Peyer's patch (tissue), 4 donors: Measurements from ENCODE around the gene KRT77. TPM values are rescaled to one million over a fixed set of nuclear protein-coding genes. Genes with fewer than 3 reads are reported as not detected.

Experiments used
- DNase-seq, 3 donors: peaks; one replicate each; pipeline ENCODE4 v3.0.0-alpha.2; 2017 to 2019
- H3K27ac ChIP-seq, 4 donors: fragments of 200-600 bp; sonication (generic); one replicate each; pipeline ENCODE4 v1.5.1; 2016 to 2019
- H3K27me3 ChIP-seq, 2 donors: fragments of 200-600 bp; sonication (generic); one replicate each; pipeline ENCODE4 v1.5.1; 2019
- H3K36me3 ChIP-seq, 3 donors: fragments of 200-600 bp; sonication (generic); one replicate each; pipeline ENCODE4 v1.5.1; 2016 to 2019
- H3K4me1 ChIP-seq, 4 donors: fragments of 200-600 bp; sonication (generic); one replicate each; pipeline ENCODE4 v1.5.1; 2016 to 2019
- H3K4me3 ChIP-seq, 4 donors: fragments of 200-600 bp; sonication (generic); 1 replicate in 3 of 4; 2 replicates in 1 of 4; pipeline ENCODE4 v1.5.1; 2016 to 2019; ENCODE audit warnings: mild to moderate bottlenecking in 1 of 4
- H3K9me3 ChIP-seq, 4 donors: fragments of 200-600 bp; sonication (generic); one replicate each; pipeline ENCODE4 v1.5.1; 2016 to 2019; ENCODE audit warnings: mild to moderate bottlenecking in 1 of 4
- POLR2A ChIP-seq, 2 donors: fragments of 450-650 bp; IDR thresholded peaks; one replicate each; pipeline ENCODE4 v1.5.1; 2017; ENCODE audit warnings: antibody characterized with exemption in 2 of 2, mild to moderate bottlenecking in 2 of 2, moderate library complexity in 2 of 2
- total RNA-seq, 4 donors: library from RNA; depleted of rRNA; stranded (reverse); fragments of >200 nt; gene quantifications; one replicate each; pipeline ENCODE4 v1.1.0, GENCODE V29; 2016
- TF ChIP-seq, protein P1 (sequence below), 6 experiments: fragments of 450-650 bp in 4 of 6; fragments of 200-600 bp in 2 of 6; sonication (generic) in 1 of 6; IDR thresholded peaks; one replicate each; pipeline ENCODE4 v1.5.1; 2017 to 2019; ENCODE audit warnings: antibody characterized with exemption in 6 of 6, mild to moderate bottlenecking in 3 of 6, moderate library complexity in 1 of 6

The KRT77 gene
- total RNA-seq, 4 donors from 2014 or later = not detected

GRCh38 chr12:52688481-52688880 lies 14.8 kb downstream of the KRT77 start:
- Histone ChIP-seq H3K36me3 (no peaks in the 10 kb centered on the region), H3K4me1 (peaks cover 0 to 16% (median 0%) of the 10 kb centered on the region in 4 donors), H3K27ac (no peak overlapping the region), H3K9me3 (no peaks in the 10 kb centered on the region), H3K27me3 (no peaks in the 10 kb centered on the region), H3K4me3 (no peak overlapping the region)
- TF ChIP-seq, protein P1, sequence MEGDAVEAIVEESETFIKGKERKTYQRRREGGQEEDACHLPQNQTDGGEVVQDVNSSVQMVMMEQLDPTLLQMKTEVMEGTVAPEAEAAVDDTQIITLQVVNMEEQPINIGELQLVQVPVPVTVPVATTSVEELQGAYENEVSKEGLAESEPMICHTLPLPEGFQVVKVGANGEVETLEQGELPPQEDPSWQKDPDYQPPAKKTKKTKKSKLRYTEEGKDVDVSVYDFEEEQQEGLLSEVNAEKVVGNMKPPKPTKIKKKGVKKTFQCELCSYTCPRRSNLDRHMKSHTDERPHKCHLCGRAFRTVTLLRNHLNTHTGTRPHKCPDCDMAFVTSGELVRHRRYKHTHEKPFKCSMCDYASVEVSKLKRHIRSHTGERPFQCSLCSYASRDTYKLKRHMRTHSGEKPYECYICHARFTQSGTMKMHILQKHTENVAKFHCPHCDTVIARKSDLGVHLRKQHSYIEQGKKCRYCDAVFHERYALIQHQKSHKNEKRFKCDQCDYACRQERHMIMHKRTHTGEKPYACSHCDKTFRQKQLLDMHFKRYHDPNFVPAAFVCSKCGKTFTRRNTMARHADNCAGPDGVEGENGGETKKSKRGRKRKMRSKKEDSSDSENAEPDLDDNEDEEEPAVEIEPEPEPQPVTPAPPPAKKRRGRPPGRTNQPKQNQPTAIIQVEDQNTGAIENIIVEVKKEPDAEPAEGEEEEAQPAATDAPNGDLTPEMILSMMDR (IDR thresholded peaks at IDR 0.05) = no peak
- TF ChIP-seq POLR2A (IDR thresholded peaks at IDR 0.05) = no peak
- no peak for DNase-seq

DNA sequence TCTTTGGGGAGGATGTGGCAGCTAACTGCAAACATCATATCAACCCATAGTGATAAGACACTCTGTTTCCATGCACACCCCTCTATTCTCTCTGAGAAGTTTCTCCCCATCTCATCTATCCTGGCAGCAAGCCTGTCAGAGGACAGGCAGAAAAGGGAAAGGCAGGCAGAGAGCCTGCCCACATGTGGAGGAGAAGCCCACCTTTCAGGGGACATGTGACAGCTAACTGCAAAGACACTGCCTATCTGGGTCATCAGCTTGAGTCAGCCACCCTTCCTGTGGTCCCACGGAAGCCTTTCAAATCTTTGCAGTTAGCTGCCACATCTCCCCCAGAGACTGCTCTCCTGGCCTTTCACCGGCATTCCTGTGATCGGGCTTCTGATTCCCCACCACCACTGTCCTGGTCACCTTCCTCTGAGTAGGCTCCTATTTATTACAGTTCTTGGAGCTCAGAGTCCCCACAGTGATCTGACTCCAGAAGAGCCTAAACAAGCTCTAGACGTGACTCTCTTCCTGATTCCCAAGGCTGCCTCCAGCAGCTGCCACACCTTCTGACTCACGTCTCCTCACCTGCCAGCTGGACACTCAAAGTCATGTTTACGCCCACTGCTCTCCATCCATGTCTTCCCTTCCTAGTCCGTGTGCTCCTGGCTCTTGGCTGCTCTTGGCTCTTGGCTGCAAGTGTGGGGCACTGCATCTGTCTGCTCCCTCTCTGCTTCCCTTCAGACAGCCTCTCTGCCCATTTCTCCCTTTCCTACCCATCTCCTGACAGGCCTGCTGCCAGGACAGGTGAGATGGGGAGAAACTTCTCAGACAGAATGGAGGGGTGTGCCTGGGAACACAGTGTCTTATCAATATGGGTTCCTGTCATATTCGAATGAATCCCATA lies 15.6 kb downstream of the KRT77 start:
- no peaks in the 10 kb centered on the region for H3K27me3 ChIP-seq
- TF ChIP-seq POLR2A (IDR thresholded peaks at IDR 0.05) = no peak
- TF ChIP-seq, protein P1 (IDR thresholded peaks at IDR 0.05) = no peak
- H3K9me3 ChIP-seq = no peaks in the 10 kb centered on the region
- H3K36me3 ChIP-seq = no peaks in the 10 kb centered on the region
- H3K27ac ChIP-seq = peak overlapping the region in 1 of 4 donors; percentile 33
- peaks cover 0 to 16% (median 0%) of the 10 kb centered on the region in 4 donors for H3K4me1 ChIP-seq
- peak in 2 of 3 donors; percentile 59 to 67 for DNase-seq
- H3K4me3 ChIP-seq = no peak overlapping the region

DNA sequence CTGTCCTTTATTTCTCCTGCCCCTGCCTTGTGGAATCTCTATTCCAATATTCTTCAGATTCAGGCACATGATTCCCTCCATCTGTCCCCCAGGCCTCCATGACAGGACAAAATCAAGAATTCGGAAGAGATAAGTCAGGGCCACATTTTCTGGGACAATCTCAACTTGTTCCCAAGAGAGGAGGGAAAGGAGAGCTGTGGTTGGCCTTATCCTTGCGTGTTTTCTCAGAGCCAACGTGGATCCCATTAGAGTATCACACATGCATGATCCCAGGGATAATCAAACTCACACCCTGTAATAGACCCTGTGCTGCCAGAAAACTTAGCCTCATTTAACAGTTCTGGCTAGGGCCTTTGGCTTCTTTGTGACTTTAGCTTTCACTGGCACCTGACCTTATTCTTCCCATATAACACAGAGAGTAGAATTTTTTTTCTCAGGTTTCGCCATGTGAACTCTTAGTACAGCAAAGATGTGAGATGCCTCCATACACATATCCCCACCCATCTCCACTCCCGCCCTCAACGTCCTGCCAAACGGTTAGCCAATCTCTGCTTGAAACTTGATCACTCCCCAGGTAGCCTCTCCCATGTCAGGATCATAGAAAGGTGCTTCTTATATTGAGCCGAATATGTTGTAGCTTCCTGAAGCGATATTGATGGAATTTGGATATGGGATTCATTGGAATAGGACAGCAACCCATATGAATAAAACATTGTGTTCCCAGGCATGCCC lies 16.4 kb downstream of the KRT77 start:
- H3K27ac ChIP-seq = no peak overlapping the region
- no peaks in the 10 kb centered on the region for H3K36me3 ChIP-seq
- no peaks in the 10 kb centered on the region for H3K27me3 ChIP-seq
- no peaks in the 10 kb centered on the region for H3K9me3 ChIP-seq
- no peak for TF ChIP-seq POLR2A (IDR thresholded peaks at IDR 0.05)
- TF ChIP-seq, protein P1 (IDR thresholded peaks at IDR 0.05) = no peak
- H3K4me1 ChIP-seq = peaks cover 0 to 16% (median 0%) of the 10 kb centered on the region in 4 donors
- DNase-seq = no peak
- H3K4me3 ChIP-seq = no peak overlapping the region

DNA sequence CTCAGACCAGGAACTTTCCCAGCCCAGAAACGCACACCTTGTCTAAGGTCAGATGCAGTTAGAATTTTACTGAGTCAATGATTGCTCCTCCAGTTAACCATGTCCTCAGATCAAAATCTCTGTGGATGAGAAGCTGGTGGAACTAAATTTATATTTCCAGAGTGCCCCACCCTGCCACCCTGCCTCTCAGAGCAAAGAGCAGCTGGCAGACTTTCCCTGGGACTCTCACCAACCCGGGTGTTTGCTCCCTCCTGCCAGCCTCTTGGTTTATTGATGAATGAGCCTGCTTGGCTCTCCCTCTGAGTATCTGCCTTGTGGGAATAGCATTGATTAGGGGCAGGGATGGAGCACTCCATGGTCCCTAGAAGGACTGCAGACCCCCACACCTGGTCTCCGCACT lies 17.3 kb downstream of the KRT77 start:
- TF ChIP-seq, protein P1 (IDR thresholded peaks at IDR 0.05) = no peak
- TF ChIP-seq POLR2A (IDR thresholded peaks at IDR 0.05) = no peak
- Histone ChIP-seq H3K36me3 (no peaks in the 10 kb centered on the region), H3K27ac (no peak overlapping the region), H3K4me3 (no peak overlapping the region), H3K9me3 (no peaks in the 10 kb centered on the region), H3K4me1 (peaks cover 0 to 13% (median 0%) of the 10 kb centered on the region in 4 donors), H3K27me3 (no peaks in the 10 kb centered on the region)
- DNase-seq = peak in 2 of 3 donors; percentile 55 to 56

DNA sequence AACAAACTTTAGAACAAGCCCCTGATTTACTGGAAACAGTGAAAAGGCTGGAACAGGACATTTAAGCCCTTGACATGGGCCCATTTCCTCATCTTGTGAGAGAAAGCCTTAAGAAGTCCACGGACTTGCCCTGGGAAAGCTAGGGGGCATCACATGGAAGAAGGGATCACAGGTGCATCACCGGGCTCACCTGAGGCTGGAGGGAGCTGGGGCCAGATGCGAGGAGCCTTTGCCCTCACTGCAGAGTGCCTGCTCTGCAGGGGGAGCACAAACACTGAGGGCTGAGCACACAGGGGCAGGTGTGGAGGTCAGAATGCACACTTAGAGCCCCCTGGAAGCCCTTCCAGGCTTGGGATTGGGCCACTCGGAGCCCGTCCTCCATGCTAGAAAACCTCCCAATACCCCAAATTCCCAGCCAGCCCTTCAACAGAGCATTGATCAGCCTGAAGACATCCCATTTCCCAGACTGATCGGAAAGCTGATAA lies 17.9 kb downstream of the KRT77 start:
- TF ChIP-seq, protein P1 (IDR thresholded peaks at IDR 0.05) = no peak
- no peak for TF ChIP-seq POLR2A (IDR thresholded peaks at IDR 0.05)
- no peak for DNase-seq
- no peaks in the 10 kb centered on the region for H3K27me3 ChIP-seq

More for the DNA sequence above, 17.9 kb downstream of the KRT77 start:
- Histone ChIP-seq H3K9me3 (no peaks in the 10 kb centered on the region), H3K27ac (no peak overlapping the region), H3K36me3 (no peaks in the 10 kb centered on the region), H3K4me3 (no peak overlapping the region), H3K4me1 (peaks cover 0 to 7% (median 0%) of the 10 kb centered on the region in 4 donors)
